Measurements from ENCODE around the gene SMC6. TPM values are rescaled to one million over a fixed set of nuclear protein-coding genes. Genes with fewer than 3 reads are reported as not detected.

Gene SMC6, protein sequence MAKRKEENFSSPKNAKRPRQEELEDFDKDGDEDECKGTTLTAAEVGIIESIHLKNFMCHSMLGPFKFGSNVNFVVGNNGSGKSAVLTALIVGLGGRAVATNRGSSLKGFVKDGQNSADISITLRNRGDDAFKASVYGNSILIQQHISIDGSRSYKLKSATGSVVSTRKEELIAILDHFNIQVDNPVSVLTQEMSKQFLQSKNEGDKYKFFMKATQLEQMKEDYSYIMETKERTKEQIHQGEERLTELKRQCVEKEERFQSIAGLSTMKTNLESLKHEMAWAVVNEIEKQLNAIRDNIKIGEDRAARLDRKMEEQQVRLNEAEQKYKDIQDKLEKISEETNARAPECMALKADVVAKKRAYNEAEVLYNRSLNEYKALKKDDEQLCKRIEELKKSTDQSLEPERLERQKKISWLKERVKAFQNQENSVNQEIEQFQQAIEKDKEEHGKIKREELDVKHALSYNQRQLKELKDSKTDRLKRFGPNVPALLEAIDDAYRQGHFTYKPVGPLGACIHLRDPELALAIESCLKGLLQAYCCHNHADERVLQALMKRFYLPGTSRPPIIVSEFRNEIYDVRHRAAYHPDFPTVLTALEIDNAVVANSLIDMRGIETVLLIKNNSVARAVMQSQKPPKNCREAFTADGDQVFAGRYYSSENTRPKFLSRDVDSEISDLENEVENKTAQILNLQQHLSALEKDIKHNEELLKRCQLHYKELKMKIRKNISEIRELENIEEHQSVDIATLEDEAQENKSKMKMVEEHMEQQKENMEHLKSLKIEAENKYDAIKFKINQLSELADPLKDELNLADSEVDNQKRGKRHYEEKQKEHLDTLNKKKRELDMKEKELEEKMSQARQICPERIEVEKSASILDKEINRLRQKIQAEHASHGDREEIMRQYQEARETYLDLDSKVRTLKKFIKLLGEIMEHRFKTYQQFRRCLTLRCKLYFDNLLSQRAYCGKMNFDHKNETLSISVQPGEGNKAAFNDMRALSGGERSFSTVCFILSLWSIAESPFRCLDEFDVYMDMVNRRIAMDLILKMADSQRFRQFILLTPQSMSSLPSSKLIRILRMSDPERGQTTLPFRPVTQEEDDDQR
- 10.5 and 11.5 TPM in 2 replicates for total RNA-seq

DNA sequence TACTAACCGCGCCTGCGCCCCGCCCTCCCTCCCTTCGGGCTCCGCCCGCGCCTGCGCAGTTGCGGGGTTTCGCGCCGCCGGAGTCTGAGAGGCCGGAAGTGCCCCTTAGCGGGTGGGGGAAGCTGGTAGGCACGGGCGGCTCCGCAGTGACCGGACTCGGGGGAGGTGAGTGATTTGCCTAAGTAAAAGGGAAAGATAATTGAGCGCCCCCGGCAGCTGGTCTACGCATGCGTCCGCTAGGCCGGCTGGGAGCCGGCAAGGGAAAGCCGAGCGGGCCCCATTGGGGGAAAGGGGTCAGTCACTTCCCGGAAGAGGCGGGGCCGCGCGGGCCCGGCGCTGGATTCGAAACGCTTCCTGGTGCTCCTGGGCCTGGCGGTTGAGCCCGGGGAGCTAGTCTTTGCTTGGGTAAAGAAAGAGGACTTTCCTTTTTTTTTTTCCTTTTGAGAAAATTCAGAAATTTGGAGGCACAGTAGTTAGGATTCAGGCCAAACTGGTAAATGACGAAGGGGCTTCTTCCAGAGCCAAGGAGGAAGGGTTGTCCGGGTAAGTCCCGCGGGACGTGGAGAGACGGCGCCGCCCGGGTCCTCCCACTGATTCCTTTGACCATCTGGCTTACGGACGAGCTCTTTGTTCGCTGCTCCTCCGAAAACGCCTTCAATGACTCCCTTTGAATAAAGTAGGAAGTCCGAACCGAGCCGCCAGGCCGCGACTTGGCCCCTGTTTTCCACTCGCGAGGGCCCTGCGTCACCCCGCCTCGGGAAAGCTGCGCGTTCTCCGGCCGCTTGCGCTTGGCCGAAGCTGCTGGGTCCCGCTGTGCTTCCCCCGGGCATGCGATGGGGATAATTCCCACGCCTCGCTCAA is at the start of gene SMC6, which contains the start of gene GEN1:
TSS of gene SMC6 (minus strand) at position 8 of the 861 bp plus-strand sequence. CDS start 7,864 bp downstream, outside the sequence.
TSS of gene GEN1 (plus strand) at position 336 of the 861 bp plus-strand sequence. CDS start 5,806 bp downstream, outside the sequence.

Other genes with a start within 250 kb of the SMC6 start
- not detected in 2 replicates for gene RAD51AP2, start 235.4 kb downstream of the SMC6 start, total RNA-seq
- gene VSNL1, start 213.1 kb downstream of the SMC6 start, total RNA-seq, result 0.16 TPM in 1 of 2 replicates, not detected in the other
- gene GEN1, start 328 bp upstream of the SMC6 start, total RNA-seq, result 2.9 and 5.7 TPM in 2 replicates
- not detected in 2 replicates for gene MSGN1, start 62.6 kb upstream of the SMC6 start, total RNA-seq
- gene KCNS3, start 124.9 kb upstream of the SMC6 start, total RNA-seq, result 0.18 and 7.6 TPM in 2 replicates

Data from cardiac atrium fibroblast (primary cell).